Measurements from ENCODE around the gene MARK2. TPM values are rescaled to one million over a fixed set of nuclear protein-coding genes. Genes with fewer than 3 reads are reported as not detected.

The MARK2 gene
- total and polyA plus RNA-seq, 2 donors (not counting 1 experiment from before 2014, with no cell fraction given), result 6.4 to 12.3 TPM

- Histone ChIP-seq H3K27ac (ENCODE audit: insufficient read depth, low read length) (no peak overlapping the region), H4K20me1 (ENCODE audit: control insufficient read depth, extremely low read depth, insufficient read depth, low read length) (peaks cover 2% of the 10 kb centered on the region), H3K4me2 (ENCODE audit: extremely low read depth, insufficient read depth, low read length) (no peak overlapping the region), H3K4me1 (ENCODE audit: control insufficient read depth, extremely low read depth, insufficient read depth, low read length) (peaks cover 13% of the 10 kb centered on the region), H2AFZ (ENCODE audit: low read length) (no peak overlapping the region), H3K27me3 (ENCODE audit: control insufficient read depth, insufficient read depth, low read length) (no peaks in the 10 kb centered on the region), H3K79me2 (ENCODE audit: control insufficient read depth, insufficient read depth, low read length) (peaks cover 46% of the 10 kb centered on the region), H3K9me3 (ENCODE audit: control insufficient read depth, insufficient read depth, low read depth, low read length) (no peaks in the 10 kb centered on the region), H3K36me3 (ENCODE audit: control insufficient read depth, insufficient read depth, low read length) (no peaks in the 10 kb centered on the region), H3K4me3 (replicated peaks in 1 of 4; ENCODE audit: control extremely low read depth in 1 of 4, insufficient read depth in 1 of 4, low read depth in 3 of 4, low read length in 4 of 4) (no peak overlapping the region), H3K9ac (ENCODE audit: insufficient read depth, low read length) (no peak overlapping the region)
- DNase-seq (ENCODE audit: low read depth in 2 of 2), result no peak
- TF ChIP-seq EZH2 (IDR thresholded peaks at IDR 0.05; ENCODE audit: low read length, missing control alignments), result no peak
- no peak for TF ChIP-seq CTCF (conservative IDR thresholded peaks at IDR 0.05 in 1 of 2, IDR thresholded peaks at IDR 0.05 in 1 of 2; ENCODE audit: low read depth in 1 of 2, low read length in 2 of 2)
Observed at GRCh38 chr11:63867511-63867910, 28.6 kb downstream of the MARK2 start.

GRCh38 chr11:63868399-63869064, 29.6 kb downstream of the MARK2 start:
- H3K27me3 ChIP-seq (ENCODE audit: control insufficient read depth, insufficient read depth, low read length), result no peaks in the 10 kb centered on the region
- H3K36me3 ChIP-seq (ENCODE audit: control insufficient read depth, insufficient read depth, low read length), result no peaks in the 10 kb centered on the region
- peaks cover 2% of the 10 kb centered on the region for H4K20me1 ChIP-seq (ENCODE audit: control insufficient read depth, extremely low read depth, insufficient read depth, low read length)
- H3K27ac ChIP-seq (ENCODE audit: insufficient read depth, low read length), result no peak overlapping the region
- no peak overlapping the region for H2AFZ ChIP-seq (ENCODE audit: low read length)
- peaks cover 17% of the 10 kb centered on the region for H3K4me1 ChIP-seq (ENCODE audit: control insufficient read depth, extremely low read depth, insufficient read depth, low read length)
- peaks cover 53% of the 10 kb centered on the region for H3K79me2 ChIP-seq (ENCODE audit: control insufficient read depth, insufficient read depth, low read length)
- H3K9ac ChIP-seq (ENCODE audit: insufficient read depth, low read length), result no peak overlapping the region
- no peak overlapping the region for H3K4me2 ChIP-seq (ENCODE audit: extremely low read depth, insufficient read depth, low read length)
- no peak for DNase-seq (ENCODE audit: low read depth in 2 of 2)
- no peaks in the 10 kb centered on the region for H3K9me3 ChIP-seq (ENCODE audit: control insufficient read depth, insufficient read depth, low read depth, low read length)
- H3K4me3 ChIP-seq (replicated peaks in 1 of 4; ENCODE audit: control extremely low read depth in 1 of 4, insufficient read depth in 1 of 4, low read depth in 3 of 4, low read length in 4 of 4), result no peak overlapping the region
- TF ChIP-seq EZH2 (IDR thresholded peaks at IDR 0.05; ENCODE audit: low read length, missing control alignments) (no peak), CTCF (conservative IDR thresholded peaks at IDR 0.05 in 1 of 2, IDR thresholded peaks at IDR 0.05 in 1 of 2; ENCODE audit: low read depth in 1 of 2, low read length in 2 of 2) (no peak)

GRCh38 chr11:63869171-63869591, 30.3 kb downstream of the MARK2 start:
- no peak overlapping the region for H3K9ac ChIP-seq (ENCODE audit: insufficient read depth, low read length)
- no peak overlapping the region for H3K4me3 ChIP-seq (replicated peaks in 1 of 4; ENCODE audit: control extremely low read depth in 1 of 4, insufficient read depth in 1 of 4, low read depth in 3 of 4, low read length in 4 of 4)
- H3K27me3 ChIP-seq (ENCODE audit: control insufficient read depth, insufficient read depth, low read length), result no peaks in the 10 kb centered on the region
- peaks cover 60% of the 10 kb centered on the region for H3K79me2 ChIP-seq (ENCODE audit: control insufficient read depth, insufficient read depth, low read length)
- H4K20me1 ChIP-seq (ENCODE audit: control insufficient read depth, extremely low read depth, insufficient read depth, low read length), result peaks cover 2% of the 10 kb centered on the region
- H3K36me3 ChIP-seq (ENCODE audit: control insufficient read depth, insufficient read depth, low read length), result no peaks in the 10 kb centered on the region
- no peaks in the 10 kb centered on the region for H3K9me3 ChIP-seq (ENCODE audit: control insufficient read depth, insufficient read depth, low read depth, low read length)
- no peak overlapping the region for H3K27ac ChIP-seq (ENCODE audit: insufficient read depth, low read length)
- TF ChIP-seq CTCF (conservative IDR thresholded peaks at IDR 0.05 in 1 of 2, IDR thresholded peaks at IDR 0.05 in 1 of 2; ENCODE audit: low read depth in 1 of 2, low read length in 2 of 2) (no peak), EZH2 (IDR thresholded peaks at IDR 0.05; ENCODE audit: low read length, missing control alignments) (no peak)
- no peak for DNase-seq (ENCODE audit: low read depth in 2 of 2)
- H3K4me1 ChIP-seq (ENCODE audit: control insufficient read depth, extremely low read depth, insufficient read depth, low read length), result peaks cover 17% of the 10 kb centered on the region
- no peak overlapping the region for H3K4me2 ChIP-seq (ENCODE audit: extremely low read depth, insufficient read depth, low read length)
- no peak overlapping the region for H2AFZ ChIP-seq (ENCODE audit: low read length)
